H9 (cell line): ENCODE data around the gene JARID2. TPM values are rescaled to one million over a fixed set of nuclear protein-coding genes. Genes with fewer than 3 reads are reported as not detected.

ENCODE experiments used
- DNase-seq: peaks from one replicate; pipeline ENCODE4 v3.0.0-alpha.2; 2017
- H2AFZ ChIP-seq: one replicate; pipeline ENCODE4 v1.6.1; 2013; ENCODE audit warnings: mild to moderate bottlenecking, low read length, control low read depth, moderate library complexity
- H2AK5ac ChIP-seq: 2 replicates; pipeline ENCODE4 v1.6.1; 2013; ENCODE audit warnings: low read length, control low read depth, mixed read lengths; ENCODE audit not compliant: insufficient read length
- H2BK120ac ChIP-seq: one replicate; pipeline ENCODE4 v1.6.1; 2013; ENCODE audit warnings: low read depth, mild to moderate bottlenecking, low read length, control low read depth, inconsistent platforms; ENCODE audit not compliant: poor library complexity, severe bottlenecking
- H2BK12ac ChIP-seq: 2 replicates; pipeline ENCODE4 v1.6.1; 2013; ENCODE audit warnings: low read length, control low read depth, mixed read lengths, low read depth; ENCODE audit not compliant: insufficient read length
- H2BK15ac ChIP-seq: 2 replicates; pipeline ENCODE4 v1.6.1; 2013; ENCODE audit warnings: low read depth, low read length, control low read depth
- H2BK20ac ChIP-seq: one replicate; pipeline ENCODE4 v1.6.1; 2013; ENCODE audit warnings: low read depth, mild to moderate bottlenecking, low read length, control low read depth, inconsistent platforms; ENCODE audit not compliant: poor library complexity, severe bottlenecking
- H2BK5ac ChIP-seq: 2 replicates; pipeline ENCODE4 v1.6.1; 2013; ENCODE audit warnings: low read length, control low read depth, mixed read lengths; ENCODE audit not compliant: insufficient read length
- H3K14ac ChIP-seq: 2 replicates; pipeline ENCODE4 v1.6.1; 2013; ENCODE audit warnings: low read length, control low read depth; ENCODE audit not compliant: insufficient read depth
- H3K18ac ChIP-seq: 2 replicates; pipeline ENCODE4 v1.6.1; 2013; ENCODE audit warnings: low read depth, mild to moderate bottlenecking, mixed read lengths, low read length, control low read depth; ENCODE audit not compliant: insufficient read length
- H3K23ac ChIP-seq: 2 replicates; pipeline ENCODE4 v1.6.1; 2013; ENCODE audit warnings: low read length, control low read depth, mixed read lengths, low read depth; ENCODE audit not compliant: insufficient read length
- H3K23me2 ChIP-seq: 2 replicates; pipeline ENCODE4 v1.6.1; 2013; ENCODE audit warnings: low read depth, mild to moderate bottlenecking, mixed read lengths, low read length, control low read depth; ENCODE audit not compliant: insufficient read length, poor library complexity, severe bottlenecking
- H3K27ac ChIP-seq: 2 replicates; pipeline ENCODE4 v1.5.1; 2013; ENCODE audit warnings: low read length, control low read depth, mixed read lengths, low read depth; ENCODE audit not compliant: insufficient read length
- H3K27me3 ChIP-seq: 2 replicates; pipeline ENCODE4 v1.6.1; 2013; ENCODE audit warnings: low read length, control low read depth, inconsistent platforms; ENCODE audit not compliant: insufficient read depth
- H3K4ac ChIP-seq: 2 replicates; pipeline ENCODE4 v1.6.1; 2013; ENCODE audit warnings: low read depth, mild to moderate bottlenecking, control low read depth, inconsistent platforms, low read length, moderate library complexity
- H3K4me1 ChIP-seq: 2 replicates; pipeline ENCODE4 v1.6.1; 2013; ENCODE audit warnings: low read length, control low read depth, inconsistent platforms; ENCODE audit not compliant: insufficient read depth
- H3K4me2 ChIP-seq: 2 replicates; pipeline ENCODE4 v1.6.1; 2013; ENCODE audit warnings: low read length, control low read depth, mixed read lengths; ENCODE audit not compliant: insufficient read length, insufficient read depth
- H3K56ac ChIP-seq: 2 replicates; pipeline ENCODE4 v1.6.1; 2013; ENCODE audit warnings: low read depth, mild to moderate bottlenecking, mixed read lengths, low read length, control low read depth; ENCODE audit not compliant: insufficient read length
- H3K79me1 ChIP-seq: 2 replicates; pipeline ENCODE4 v1.6.1; 2013; ENCODE audit warnings: low read depth, mild to moderate bottlenecking, moderate library complexity, low read length, control low read depth, inconsistent platforms; ENCODE audit not compliant: insufficient read depth, poor library complexity, severe bottlenecking
- H3K79me2 ChIP-seq: 2 replicates; pipeline ENCODE4 v1.6.1; 2013; ENCODE audit warnings: low read length, control low read depth, inconsistent platforms; ENCODE audit not compliant: insufficient read depth
- H3K9ac ChIP-seq: 2 replicates; pipeline ENCODE4 v1.6.1; 2013; ENCODE audit warnings: low read length, control low read depth, mixed read lengths; ENCODE audit not compliant: insufficient read length; ENCODE audit errors: extremely low read depth
- H3K9me3 ChIP-seq: one replicate; pipeline ENCODE4 v1.6.1; 2013; ENCODE audit warnings: low read depth, low read length, inconsistent platforms; ENCODE audit not compliant: control insufficient read depth
- H3T11ph ChIP-seq: one replicate; pipeline ENCODE4 v1.6.1; 2013; ENCODE audit warnings: mild to moderate bottlenecking, low read length, control low read depth, inconsistent platforms
- H4K20me1 ChIP-seq: one replicate; pipeline ENCODE4 v1.6.1; 2013; ENCODE audit not compliant: control insufficient read depth, insufficient read length, insufficient read depth
- H4K5ac ChIP-seq: 2 replicates; pipeline ENCODE4 v1.6.1; 2013; ENCODE audit warnings: low read depth, mild to moderate bottlenecking, mixed read lengths, low read length, control low read depth; ENCODE audit not compliant: insufficient read length
- H4K8ac ChIP-seq: replicated peaks from 2 replicates; pipeline ENCODE4 v1.6.1; 2013; ENCODE audit warnings: low read length, control low read depth, mixed read lengths, low read depth; ENCODE audit not compliant: insufficient read length
- H4K91ac ChIP-seq: 2 replicates; pipeline ENCODE4 v1.6.1; 2013; ENCODE audit warnings: low read depth, mild to moderate bottlenecking, moderate library complexity, mixed read lengths, low read length, control low read depth; ENCODE audit not compliant: insufficient read length
- H3K27ac Mint-ChIP-seq, 3 experiments: 2 replicates in 2 of 3; 3 replicates in 1 of 3; pipeline ENCODE4 v1.8.0; 2020 to 2021; ENCODE audit warnings: mixed read lengths in 3 of 3, mild to moderate bottlenecking in 1 of 3, moderate library complexity in 1 of 3
- H3K27me3 Mint-ChIP-seq: 2 replicates; pipeline ENCODE4 v1.8.0; 2021; ENCODE audit warnings: low read depth, mild to moderate bottlenecking, moderate library complexity, mixed read lengths
- H3K36me3 Mint-ChIP-seq, 3 experiments: 2 replicates in 2 of 3; 3 replicates in 1 of 3; pipeline ENCODE4 v1.8.0; 2020 to 2021; ENCODE audit warnings: low read depth in 3 of 3, mixed read lengths in 3 of 3; ENCODE audit not compliant: insufficient read depth in 1 of 3
- H3K4me1 Mint-ChIP-seq, 2 experiments: 2 replicates each; pipeline ENCODE4 v1.8.0; 2020; ENCODE audit warnings: mixed read lengths in 2 of 2
- H3K4me3 Mint-ChIP-seq, 2 experiments: 2 replicates in 1 of 2; 3 replicates in 1 of 2; pipeline ENCODE4 v1.8.0; 2020 to 2021; ENCODE audit warnings: mild to moderate bottlenecking in 2 of 2, mixed read lengths in 2 of 2, moderate library complexity in 1 of 2
- H3K9me3 Mint-ChIP-seq, 2 experiments: 2 replicates in 1 of 2; 3 replicates in 1 of 2; pipeline ENCODE4 v1.8.0; 2020; ENCODE audit warnings: mild to moderate bottlenecking in 2 of 2, mixed read lengths in 2 of 2, moderate library complexity in 1 of 2
- CTCF ChIP-seq: fragments of 200-600 bp; sonication (generic); conservative IDR thresholded peaks from 3 replicates; pipeline ENCODE4 v1.8.0; 2021; ENCODE audit warnings: antibody characterized with exemption, mild to moderate bottlenecking
- WGBS: extraction: QIAGEN DNeasy Blood & Tissue Kit; methylation state at CpG from one replicate; pipeline ENCODE4 v1.1.7; 2013; ENCODE audit warnings: missing lambda C conversion rate, low lambda C conversion rate, mixed read lengths; ENCODE audit not compliant: insufficient read length; ENCODE audit errors: extremely low coverage; 5-methylcytosine and 5-hydroxymethylcytosine counted together
- total RNA-seq: library from RNA; stranded (reverse); gene quantifications from 2 replicates; pipeline ENCODE4 v1.2.1, GENCODE V29; 2021

The JARID2 gene
- total RNA-seq, 1 experiment from 2014 or later = 174 TPM

GRCh38 chr6:15253203-15254022 is 7.5 kb downstream of the JARID2 start:
- H3K23ac ChIP-seq = no peak overlapping the region
- Mint-ChIP-seq H3K9me3 (no peaks in the 10 kb centered on the region), H3K4me1 (peaks cover 93 to 94% of the 10 kb centered on the region in 2 experiments), H3K27me3 (no peaks in the 10 kb centered on the region), H3K36me3 (peaks cover 22 to 55% (median 27%) of the 10 kb centered on the region in 3 experiments), H3K27ac (peak overlapping the region in 1 of 3 experiments; percentile 84; a peak in 3 of 7 replicates), H3K4me3 (peak overlapping the region; percentile 18 to 58; a peak in 4 of 5 replicates)
- H2BK12ac ChIP-seq = no peak overlapping the region
- WGBS = no CpG with 5 or more reads among the region's 14 CpGs
- H4K5ac ChIP-seq = no peak overlapping the region
- H3K23me2 ChIP-seq = peaks cover 4% of the 10 kb centered on the region
- H3K14ac ChIP-seq = no peak overlapping the region
- no peak overlapping the region for H3K4ac ChIP-seq
- no peak overlapping the region for H3T11ph ChIP-seq
- H2AFZ ChIP-seq = no peak overlapping the region
- H2BK120ac ChIP-seq = no peak overlapping the region
- peak overlapping the region; percentile 15 for H3K4me2 ChIP-seq
- H4K8ac ChIP-seq = no peak overlapping the region
- no peak overlapping the region for H3K9ac ChIP-seq
- no peak overlapping the region for H2AK5ac ChIP-seq
- peaks cover 23% of the 10 kb centered on the region for H3K4me1 ChIP-seq
- no peaks in the 10 kb centered on the region for H4K20me1 ChIP-seq
- H3K79me1 ChIP-seq = no peaks in the 10 kb centered on the region
- no peaks in the 10 kb centered on the region for H3K27me3 ChIP-seq
- no peak overlapping the region for H2BK5ac ChIP-seq
- H4K91ac ChIP-seq = no peak overlapping the region
- H3K9me3 ChIP-seq = no peaks in the 10 kb centered on the region
- no peak overlapping the region for H2BK15ac ChIP-seq
- peaks cover 94% of the 10 kb centered on the region for H3K79me2 ChIP-seq
- H3K18ac ChIP-seq = no peak overlapping the region
- no peak for DNase-seq
- H3K56ac ChIP-seq = no peak overlapping the region
- no peak for TF ChIP-seq CTCF
- no peak overlapping the region for H3K27ac ChIP-seq
- no peak overlapping the region for H2BK20ac ChIP-seq
